Panc1 (cell line): ENCODE results near the gene AOC3. TPM values are rescaled to one million over a fixed set of nuclear protein-coding genes. Genes with fewer than 3 reads are reported as not detected.
"Not testable (repeated sequence)": the region's sequence is repeated elsewhere in the genome, so short reads cannot be mapped to it uniquely, and the experiment has no call there.

Experiments
- ATAC-seq: fragments of 200-7000 bp; cut with Tn5 transposase; 2 replicates; pipeline ENCODE4 v1.9.1; 2020; ENCODE audit warnings: mild to moderate bottlenecking, moderate library complexity
- BruUV-seq: library from RNA; stranded (reverse); fragments of 400-500 nt; replicated peaks from 2 replicates; lab custom pipeline; 2021; lab: Mats Ljungman, UMichigan
- CTCF ChIA-PET: fragments of 300-600 bp; sonication (Branson Sonifier 250); formaldehyde crosslinking; loops from one replicate; lab custom pipeline; 2022; ENCODE audit warnings: antibody characterized with exemption; lab: Charles Lee
- POLR2A ChIA-PET: fragments of 300-600 bp; sonication (Branson Sonifier 250); formaldehyde crosslinking; loops from one replicate; lab custom pipeline; 2022; ENCODE audit warnings: antibody characterized with exemption; lab: Charles Lee
- DNase-seq: peaks from one replicate; pipeline ENCODE4 v3.0.0-alpha.2; 2010; ENCODE audit warnings: low read depth, low spot score
- H3K27ac ChIP-seq: 2 replicates; pipeline ENCODE4 v1.5.1; 2011; ENCODE audit warnings: mild to moderate bottlenecking, low read length, inconsistent platforms
- H3K27me3 ChIP-seq: fragments of 200-500 bp; sonication (Bioruptor generic); 2 replicates; pipeline ENCODE4 v1.6.0; 2014; ENCODE audit warnings: low read length, inconsistent platforms; ENCODE audit not compliant: control insufficient read depth, insufficient read depth
- H3K36me3 ChIP-seq: fragments of 200-500 bp; sonication (Bioruptor generic); 2 replicates; pipeline ENCODE4 v1.5.1; 2014; ENCODE audit warnings: inconsistent platforms, mild to moderate bottlenecking, low read length, moderate library complexity; ENCODE audit not compliant: control insufficient read depth, insufficient read depth
- H3K4me1 ChIP-seq: 2 replicates; pipeline ENCODE4 v1.5.1; 2011; ENCODE audit warnings: inconsistent platforms, mild to moderate bottlenecking, low read length, moderate library complexity; ENCODE audit not compliant: control insufficient read depth, insufficient read depth
- H3K4me3 ChIP-seq, 2 experiments: 2 replicates each; pipeline ENCODE4 v1.5.1; 2011 to 2012; ENCODE audit warnings: low read depth in 2 of 2, low read length in 2 of 2, mild to moderate bottlenecking in 2 of 2, inconsistent platforms in 1 of 2, moderate library complexity in 1 of 2
- H3K9me3 ChIP-seq: fragments of 200-500 bp; sonication (Bioruptor generic); 2 replicates; pipeline ENCODE4 v1.5.1; 2014; ENCODE audit warnings: low read depth, mild to moderate bottlenecking, inconsistent platforms, low read length, moderate library complexity; ENCODE audit not compliant: control insufficient read depth, insufficient read depth
- POLR2AphosphoS5 ChIP-seq: IDR thresholded peaks from 2 replicates; pipeline ENCODE4 v1.6.1; 2012; ENCODE audit warnings: mild to moderate bottlenecking, low read depth, low read length, moderate library complexity
- REST ChIP-seq, 2 experiments: IDR thresholded peaks; 2 replicates each; pipeline ENCODE4 v1.6.1; 2011 to 2012; ENCODE audit warnings: low read depth in 2 of 2, control low read depth in 1 of 2, low read length in 1 of 2, mild to moderate bottlenecking in 1 of 2, moderate library complexity in 1 of 2; ENCODE audit not compliant: insufficient read depth in 1 of 2
- SIN3A ChIP-seq: IDR thresholded peaks from 2 replicates; pipeline ENCODE4 v1.6.1; 2012; ENCODE audit warnings: low read depth, mild to moderate bottlenecking, low read length, moderate library complexity, borderline replicate concordance; ENCODE audit not compliant: insufficient read depth
- TCF7L2 ChIP-seq: IDR thresholded peaks from 2 replicates; pipeline ENCODE4 v1.6.1; 2011; ENCODE audit warnings: mild to moderate bottlenecking, low read depth, low read length, inconsistent platforms
- in situ Hi-C: cut with HindIII; loops from 2 replicates; pipeline ENCODE4 v1.10.0; 2016; ENCODE audit warnings: low sequenced_read_pairs, low pct_unique_long_range_greater_than_20kb
- intact Hi-C: fragments of 100-400 bp; cut with micrococcal nuclease; formaldehyde crosslinking; loops from one replicate; pipeline ENCODE4 v1.10.0; 2022; ENCODE audit not compliant: unreplicated experiment
- total RNA-seq: library from RNA; stranded (reverse); gene quantifications from one replicate; pipeline ENCODE4 v1.2.1, GENCODE V29; 2021; ENCODE audit not compliant: unreplicated experiment
- TF ChIP-seq, protein P1 (sequence below): fragments of 450-650 bp; IDR thresholded peaks from 2 replicates; pipeline ENCODE4 v1.5.1; 2017; ENCODE audit warnings: mild to moderate bottlenecking

AOC3 gene
- total RNA-seq, 1 experiment from 2014 or later: 0.21 TPM

DNA sequence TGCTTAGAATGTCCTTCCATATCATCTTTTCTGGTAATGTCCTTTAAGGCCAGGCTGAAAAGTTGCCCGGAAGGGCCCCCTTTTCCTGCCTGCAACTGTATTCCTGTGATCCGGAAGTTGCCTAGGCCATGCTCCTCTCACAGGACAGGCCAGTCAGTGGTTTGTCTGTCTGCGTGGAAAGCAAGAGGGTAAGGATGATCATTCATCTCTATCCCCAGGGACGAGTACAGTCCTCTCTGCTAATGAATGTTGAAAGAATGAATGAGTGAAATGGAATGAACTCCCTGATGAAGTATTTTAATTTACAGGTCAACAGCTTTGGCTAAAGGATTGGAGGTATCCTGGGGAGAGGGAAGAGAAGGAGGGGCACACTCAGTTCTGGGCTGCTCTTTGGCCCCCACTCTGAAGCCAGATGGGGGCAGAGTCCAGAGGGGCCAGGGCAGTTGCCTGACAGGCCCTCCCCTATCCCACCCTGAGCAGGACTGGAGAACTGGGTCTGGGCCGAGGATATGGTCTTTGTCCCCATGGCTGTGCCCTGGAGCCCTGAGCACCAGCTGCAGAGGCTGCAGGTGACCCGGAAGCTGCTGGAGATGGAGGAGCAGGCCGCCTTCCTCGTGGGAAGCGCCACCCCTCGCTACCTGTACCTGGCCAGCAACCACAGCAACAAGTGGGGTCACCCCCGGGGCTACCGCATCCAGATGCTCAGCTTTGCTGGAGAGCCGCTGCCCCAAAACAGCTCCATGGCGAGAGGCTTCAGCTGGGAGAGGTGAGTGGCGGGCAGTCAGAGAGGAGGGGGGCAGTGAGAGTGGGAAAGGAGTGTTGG is 3.2 kb downstream of the AOC3 start:
- ChIA-PET POLR2A (no interaction called here), CTCF (no interaction called here)
- no TSS peak for BruUV-seq
- in situ Hi-C loops: no loop called here
- no peaks in the 10 kb centered on the region for H3K36me3 ChIP-seq
- no peaks in the 10 kb centered on the region for H3K9me3 ChIP-seq
- H3K4me3 ChIP-seq: no peak overlapping the region
- H3K4me1 ChIP-seq: no peaks in the 10 kb centered on the region
- no peak for ATAC-seq
- TF ChIP-seq POLR2AphosphoS5 (no peak), TCF7L2 (no peak), SIN3A (no peak), REST (IDR thresholded peaks at IDR 0.05; ENCODE audit: insufficient read depth in 1 of 2, low read depth in 2 of 2, low read length in 1 of 2) (no peak)
- TF ChIP-seq, protein P1, sequence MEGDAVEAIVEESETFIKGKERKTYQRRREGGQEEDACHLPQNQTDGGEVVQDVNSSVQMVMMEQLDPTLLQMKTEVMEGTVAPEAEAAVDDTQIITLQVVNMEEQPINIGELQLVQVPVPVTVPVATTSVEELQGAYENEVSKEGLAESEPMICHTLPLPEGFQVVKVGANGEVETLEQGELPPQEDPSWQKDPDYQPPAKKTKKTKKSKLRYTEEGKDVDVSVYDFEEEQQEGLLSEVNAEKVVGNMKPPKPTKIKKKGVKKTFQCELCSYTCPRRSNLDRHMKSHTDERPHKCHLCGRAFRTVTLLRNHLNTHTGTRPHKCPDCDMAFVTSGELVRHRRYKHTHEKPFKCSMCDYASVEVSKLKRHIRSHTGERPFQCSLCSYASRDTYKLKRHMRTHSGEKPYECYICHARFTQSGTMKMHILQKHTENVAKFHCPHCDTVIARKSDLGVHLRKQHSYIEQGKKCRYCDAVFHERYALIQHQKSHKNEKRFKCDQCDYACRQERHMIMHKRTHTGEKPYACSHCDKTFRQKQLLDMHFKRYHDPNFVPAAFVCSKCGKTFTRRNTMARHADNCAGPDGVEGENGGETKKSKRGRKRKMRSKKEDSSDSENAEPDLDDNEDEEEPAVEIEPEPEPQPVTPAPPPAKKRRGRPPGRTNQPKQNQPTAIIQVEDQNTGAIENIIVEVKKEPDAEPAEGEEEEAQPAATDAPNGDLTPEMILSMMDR: no peak
- H3K27ac ChIP-seq: no peak overlapping the region
- no peaks in the 10 kb centered on the region for H3K27me3 ChIP-seq
- intact Hi-C loops: no loop called here
- no peak for DNase-seq

- ChIA-PET CTCF (no interaction called here), POLR2A (no interaction called here)
- H3K4me1 ChIP-seq: no peaks in the 10 kb centered on the region
- TF ChIP-seq, protein P1: no peak
- TF ChIP-seq REST (IDR thresholded peaks at IDR 0.05; ENCODE audit: insufficient read depth in 1 of 2, low read depth in 2 of 2, low read length in 1 of 2) (no peak), POLR2AphosphoS5 (no peak), TCF7L2 (no peak), SIN3A (no peak)
- intact Hi-C loops (no loop called here), in situ Hi-C loops (no loop called here)
- ATAC-seq (no peak), DNase-seq (no peak)
- no peaks in the 10 kb centered on the region for H3K9me3 ChIP-seq
- no TSS peak for BruUV-seq
- H3K27me3 ChIP-seq: no peaks in the 10 kb centered on the region
- no peaks in the 10 kb centered on the region for H3K36me3 ChIP-seq
- H3K4me3 ChIP-seq: no peak overlapping the region
- H3K27ac ChIP-seq: no peak overlapping the region
These were observed 4.1 kb downstream of the AOC3 start for GRCh38 chr17:42855048-42855596.

DNA sequence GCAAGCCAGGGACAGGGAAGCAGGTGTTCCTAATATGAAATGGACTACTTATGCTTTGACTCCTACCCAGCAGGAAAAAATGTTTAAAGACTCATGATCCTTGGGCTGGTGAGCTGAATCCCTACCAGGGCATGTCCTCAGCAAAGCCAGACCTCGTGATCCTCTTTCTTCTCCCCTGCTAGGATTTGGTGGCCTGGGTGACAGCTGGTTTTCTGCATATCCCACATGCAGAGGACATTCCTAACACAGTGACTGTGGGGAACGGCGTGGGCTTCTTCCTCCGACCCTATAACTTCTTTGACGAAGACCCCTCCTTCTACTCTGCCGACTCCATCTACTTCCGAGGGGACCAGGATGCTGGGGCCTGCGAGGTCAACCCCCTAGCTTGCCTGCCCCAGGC is 5.1 kb downstream of the AOC3 start:
- BruUV-seq, H3K4me1 ChIP-seq, DNase-seq, H3K4me3 ChIP-seq, H3K36me3 ChIP-seq, ATAC-seq, H3K27me3 ChIP-seq, CTCF ChIA-PET, intact Hi-C loops, POLR2A ChIA-PET, H3K27ac ChIP-seq, in situ Hi-C loops, H3K9me3 ChIP-seq: not testable (repeated sequence)
